T-helper 1 cell treated with Interleukin-12 subunit alpha and Interleukin-12 subunit beta and Interleukin-4 antibody, amounts not matched to agents 30 ng/mL and 1 ng/mL, for 36 hours (primary cell): ENCODE measurements around the gene CFAP53. TPM values are rescaled to one million over a fixed set of nuclear protein-coding genes. Genes with fewer than 3 reads are reported as not detected.

Experiments used
- intact Hi-C: fragments of 100-400 bp; cut with micrococcal nuclease; formaldehyde crosslinking; loops from one replicate; pipeline ENCODE4 v1.15.1; 2024
- total RNA-seq: library from RNA; stranded (reverse); gene quantifications from 2 replicates; pipeline ENCODE4 v1.2.3, GENCODE V29; 2022

CFAP53 gene
- total RNA-seq, 1 donor from 2014 or later, result 0.44 TPM

- intact Hi-C loops, result loop anchor here (1.0 to 10.0 kb wide), 3 partner anchors 8 to 1751 kb away; partner anchors contain the start of genes CTIF and ELAC1
Observed at GRCh38 chr18:50288348-50289107, 22.2 kb upstream of the CFAP53 start.

- intact Hi-C loops, result loop anchor here (1.0 to 10.0 kb wide), 15 partner anchors 7 to 1750 kb away; partner anchors contain the start of genes CFAP53, CTIF, DYM and ELAC1
Observed at GRCh38 chr18:50287441-50288347, 21.4 kb upstream of the CFAP53 start, which contains the start of gene CXXC1. CXXC1 (minus strand) TSS chr18:50287692; CDS start chr18:50287589, 103 bp downstream.

- intact Hi-C loops, result loop anchor here (1.0 to 10.0 kb wide), 14 partner anchors 11 to 1750 kb away; partner anchors contain the start of genes CFAP53, CTIF, DYM and ELAC1
Observed at GRCh38 chr18:50287028-50287440, 20.7 kb upstream of the CFAP53 start.

GRCh38 chr18:50286391-50287027 lies 20.2 kb upstream of the CFAP53 start:
- intact Hi-C loops, result loop anchor here (1.0 to 10.0 kb wide), 14 partner anchors 12 to 1749 kb away; partner anchors contain the start of genes CFAP53, CTIF, DYM and ELAC1

GRCh38 chr18:50285631-50286321 lies 19.5 kb upstream of the CFAP53 start:
- intact Hi-C loops, result loop anchor here (2.0 to 10.0 kb wide), 3 partner anchors 679 to 1748 kb away; partner anchors contain the start of genes CTIF, ELAC1 and SMAD7

- intact Hi-C loops, result loop anchor here (5.0 to 10.0 kb wide), 2 partner anchors 680 to 1748 kb away; partner anchors contain the start of genes CTIF and ELAC1
Observed at GRCh38 chr18:50285071-50285470, 18.8 kb upstream of the CFAP53 start.

GRCh38 chr18:50284255-50284885 lies 18.1 kb upstream of the CFAP53 start:
- intact Hi-C loops, result loop anchor here (10.0 kb wide), 1 partner anchor 680 kb away; the partner anchor contains the start of gene ELAC1

- intact Hi-C loops, result loop anchor here (10.0 kb wide), 1 partner anchor 681 kb away; the partner anchor contains the start of gene ELAC1
Observed at GRCh38 chr18:50283469-50284209, 17.3 kb upstream of the CFAP53 start.

- intact Hi-C loops, result loop anchor here (10.0 kb wide), 1 partner anchor 682 kb away; the partner anchor contains the start of gene ELAC1
Observed at GRCh38 chr18:50282521-50283335, 16.4 kb upstream of the CFAP53 start.

- intact Hi-C loops, result loop anchor here (1.0 to 10.0 kb wide), 10 partner anchors 16 to 915 kb away; partner anchors contain the start of genes CFAP53, ELAC1, ME2 and MEX3C
Observed at GRCh38 chr18:50281972-50282520, 15.8 kb upstream of the CFAP53 start.

GRCh38 chr18:50281295-50281971 lies 15.1 kb upstream of the CFAP53 start, which contains the start of gene MBD1:
MBD1 (minus strand) TSS chr18:50281523; CDS start chr18:50279992, 1,531 bp downstream.
- intact Hi-C loops, result loop anchor here (1.0 to 10.0 kb wide), 10 partner anchors 15 to 915 kb away; partner anchors contain the start of genes CFAP53, ELAC1, ME2 and MEX3C

GRCh38 chr18:50280707-50281294 lies 14.5 kb upstream of the CFAP53 start:
- intact Hi-C loops, result loop anchor here (1.0 to 10.0 kb wide), 11 partner anchors 8 to 916 kb away; partner anchors contain the start of genes CFAP53, ELAC1, ME2 and MEX3C

- intact Hi-C loops, result loop anchor here (1.0 to 10.0 kb wide), 4 partner anchors 9 to 917 kb away; partner anchors contain the start of genes ELAC1, ME2 and MEX3C
Observed at GRCh38 chr18:50279752-50280151, 13.5 kb upstream of the CFAP53 start.

- intact Hi-C loops, result no loop called here
Observed at GRCh38 chr18:50277942-50278341, 11.6 kb upstream of the CFAP53 start.

- intact Hi-C loops, result no loop called here
Observed at GRCh38 chr18:50276452-50276851, 10.2 kb upstream of the CFAP53 start.

GRCh38 chr18:50275503-50276036 lies 9.3 kb upstream of the CFAP53 start:
- intact Hi-C loops, result no loop called here
